Measurements from ENCODE around the gene KRTAP4-9.
"Not testable (repeated sequence)": the region's sequence is repeated elsewhere in the genome, so short reads cannot be mapped to it uniquely, and the experiment has no call there.

The KRTAP4-9 gene

DNA sequence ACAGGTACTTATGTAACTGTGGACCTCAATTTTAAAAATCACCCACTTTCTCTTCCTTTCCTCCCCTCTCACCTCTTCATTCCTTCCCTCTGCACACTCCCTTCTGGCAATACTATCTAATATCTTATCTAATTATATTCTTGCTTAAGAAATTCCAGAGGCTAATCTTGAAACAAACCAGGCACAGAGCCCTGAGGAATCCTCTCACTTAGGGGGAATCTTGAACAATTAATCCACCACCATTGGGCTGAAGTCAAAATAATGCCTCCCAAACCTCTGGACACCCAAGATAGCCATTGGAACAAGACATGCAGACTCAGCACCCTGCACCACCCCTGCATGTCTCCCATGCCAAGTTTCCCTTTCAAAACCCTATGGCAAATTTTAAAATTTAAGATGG, 36.2 kb downstream of the KRTAP4-9 start:
- H3K4me3 ChIP-seq (ENCODE audit: control insufficient read depth, low read depth, low read length) = no peak overlapping the region
- TF ChIP-seq, protein P1, sequence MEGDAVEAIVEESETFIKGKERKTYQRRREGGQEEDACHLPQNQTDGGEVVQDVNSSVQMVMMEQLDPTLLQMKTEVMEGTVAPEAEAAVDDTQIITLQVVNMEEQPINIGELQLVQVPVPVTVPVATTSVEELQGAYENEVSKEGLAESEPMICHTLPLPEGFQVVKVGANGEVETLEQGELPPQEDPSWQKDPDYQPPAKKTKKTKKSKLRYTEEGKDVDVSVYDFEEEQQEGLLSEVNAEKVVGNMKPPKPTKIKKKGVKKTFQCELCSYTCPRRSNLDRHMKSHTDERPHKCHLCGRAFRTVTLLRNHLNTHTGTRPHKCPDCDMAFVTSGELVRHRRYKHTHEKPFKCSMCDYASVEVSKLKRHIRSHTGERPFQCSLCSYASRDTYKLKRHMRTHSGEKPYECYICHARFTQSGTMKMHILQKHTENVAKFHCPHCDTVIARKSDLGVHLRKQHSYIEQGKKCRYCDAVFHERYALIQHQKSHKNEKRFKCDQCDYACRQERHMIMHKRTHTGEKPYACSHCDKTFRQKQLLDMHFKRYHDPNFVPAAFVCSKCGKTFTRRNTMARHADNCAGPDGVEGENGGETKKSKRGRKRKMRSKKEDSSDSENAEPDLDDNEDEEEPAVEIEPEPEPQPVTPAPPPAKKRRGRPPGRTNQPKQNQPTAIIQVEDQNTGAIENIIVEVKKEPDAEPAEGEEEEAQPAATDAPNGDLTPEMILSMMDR (IDR thresholded peaks at IDR 0.05; ENCODE audit: control insufficient read depth, insufficient read depth, low read depth, low read length, missing control alignments) = no peak
- no peak for DNase-seq (ENCODE audit: low read depth)

DNA sequence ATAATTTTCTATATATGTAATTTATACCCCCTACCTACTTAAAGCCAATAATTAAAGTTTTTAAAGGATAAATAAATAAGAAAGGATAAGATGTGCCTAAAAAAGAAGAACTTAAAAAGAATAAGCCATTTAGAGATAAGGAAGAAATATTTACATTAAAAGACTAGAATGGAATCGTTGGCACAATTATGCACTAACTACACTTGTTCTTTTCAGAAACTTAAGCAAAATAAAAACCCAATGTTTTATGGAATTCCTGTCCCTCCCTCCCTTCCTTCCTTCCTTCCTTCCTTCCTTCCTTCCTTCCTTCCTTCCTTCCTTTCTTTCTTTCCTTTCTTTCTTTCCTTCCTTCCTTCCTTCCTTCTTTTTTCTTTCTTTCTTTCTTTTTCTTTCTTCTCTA, 39.7 kb downstream of the KRTAP4-9 start:
- no peak for DNase-seq (ENCODE audit: low read depth)
- TF ChIP-seq, protein P1 (IDR thresholded peaks at IDR 0.05; ENCODE audit: control insufficient read depth, insufficient read depth, low read depth, low read length, missing control alignments) = no peak

DNA sequence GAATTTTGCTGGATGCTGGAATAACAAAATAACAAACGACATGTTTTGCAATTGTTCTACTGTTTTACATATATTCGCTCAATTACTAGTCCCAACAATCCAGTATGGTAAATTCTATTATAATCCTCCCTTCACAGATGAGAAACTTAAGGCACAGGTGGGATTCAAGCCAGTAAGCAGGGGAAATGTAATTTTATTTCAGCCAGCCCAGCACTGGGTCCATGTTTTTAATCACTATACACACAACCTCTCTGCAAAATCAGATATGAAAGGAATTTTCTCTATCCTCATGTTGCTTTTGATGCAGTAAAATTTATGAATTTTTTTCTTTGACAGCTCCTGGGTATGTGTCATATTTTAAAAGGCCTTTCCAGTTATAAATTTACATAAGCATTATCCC, 40.1 kb downstream of the KRTAP4-9 start:
- TF ChIP-seq, protein P1 (IDR thresholded peaks at IDR 0.05; ENCODE audit: control insufficient read depth, insufficient read depth, low read depth, low read length, missing control alignments) = no peak
- no peak for DNase-seq (ENCODE audit: low read depth)
- no peak overlapping the region for H3K4me3 ChIP-seq (ENCODE audit: control insufficient read depth, low read depth, low read length)

More for the DNA sequence above, 39.7 kb downstream of the KRTAP4-9 start:
- H3K4me3 ChIP-seq (ENCODE audit: control insufficient read depth, low read depth, low read length) = no peak overlapping the region

DNA sequence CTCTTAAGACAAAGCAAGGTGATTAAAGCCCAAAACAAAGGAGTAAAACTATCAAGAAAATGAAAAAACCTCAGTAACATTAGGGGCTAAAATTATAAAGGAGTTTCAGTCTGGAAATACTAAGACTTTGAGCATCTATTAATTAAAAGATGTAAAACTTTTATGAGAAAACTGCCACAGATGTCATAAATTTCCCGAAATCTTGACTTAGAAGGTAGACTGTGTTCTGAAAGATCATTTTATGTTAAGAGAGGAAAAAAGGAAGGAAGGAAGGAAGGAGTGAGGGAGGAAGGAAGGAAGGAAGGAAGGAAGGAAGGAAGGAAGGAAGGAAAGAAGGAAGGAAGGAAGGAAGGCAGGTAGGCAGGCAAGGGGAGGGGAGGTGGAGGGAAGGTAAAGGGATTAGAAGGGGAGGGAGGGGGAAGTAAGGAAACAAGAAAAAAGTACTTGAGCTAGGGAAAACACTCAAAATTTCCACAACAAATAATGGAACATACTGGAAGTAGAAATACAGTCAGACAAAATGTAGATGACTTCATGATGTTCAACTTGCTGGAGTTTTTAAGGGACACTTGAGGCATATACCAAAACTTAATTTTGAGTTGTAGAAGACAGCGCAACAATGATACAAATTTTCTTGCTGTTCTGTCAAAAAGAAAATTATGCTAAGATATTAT, 42.5 kb downstream of the KRTAP4-9 start:
- TF ChIP-seq, protein P1 (IDR thresholded peaks at IDR 0.05; ENCODE audit: control insufficient read depth, insufficient read depth, low read depth, low read length, missing control alignments) = no peak
- H3K4me3 ChIP-seq (ENCODE audit: control insufficient read depth, low read depth, low read length) = no peak overlapping the region
- no peak for DNase-seq (ENCODE audit: low read depth)

DNA sequence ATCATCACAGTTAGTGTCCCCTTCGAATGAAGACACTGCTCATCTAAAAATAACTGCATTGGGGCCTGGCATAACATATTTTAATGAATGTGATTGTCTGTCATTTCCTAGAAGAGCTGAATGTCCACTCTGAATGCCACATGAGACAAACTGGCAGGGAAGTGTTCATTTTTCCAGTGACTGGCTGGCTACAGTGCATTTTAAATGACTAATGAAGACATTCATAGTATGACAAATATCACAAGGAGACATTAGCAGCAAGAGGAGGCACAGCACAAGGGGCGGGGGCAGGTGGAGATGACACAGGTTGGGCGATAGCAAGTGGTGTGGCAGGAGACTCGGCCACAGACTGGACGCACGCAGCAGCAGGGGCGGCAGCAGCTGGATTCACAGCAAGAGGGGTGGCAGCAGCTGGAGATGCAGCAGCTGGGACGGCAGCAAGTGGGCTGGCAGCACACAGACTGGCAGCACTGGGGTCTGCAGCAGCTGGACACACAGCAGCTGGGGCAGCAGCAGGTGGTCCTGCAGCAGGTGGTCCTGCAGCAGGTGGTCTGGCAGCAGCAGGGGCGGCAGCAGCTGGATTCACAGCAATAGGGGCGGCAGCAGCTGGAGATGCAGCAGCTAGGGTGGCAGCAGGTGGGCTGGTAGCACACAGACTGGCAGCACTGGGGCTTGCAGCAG, 43.9 kb downstream of the KRTAP4-9 start:
- not testable (repeated sequence) for H3K4me3 ChIP-seq (ENCODE audit: control insufficient read depth, low read depth, low read length); DNase-seq (ENCODE audit: low read depth)

DNA sequence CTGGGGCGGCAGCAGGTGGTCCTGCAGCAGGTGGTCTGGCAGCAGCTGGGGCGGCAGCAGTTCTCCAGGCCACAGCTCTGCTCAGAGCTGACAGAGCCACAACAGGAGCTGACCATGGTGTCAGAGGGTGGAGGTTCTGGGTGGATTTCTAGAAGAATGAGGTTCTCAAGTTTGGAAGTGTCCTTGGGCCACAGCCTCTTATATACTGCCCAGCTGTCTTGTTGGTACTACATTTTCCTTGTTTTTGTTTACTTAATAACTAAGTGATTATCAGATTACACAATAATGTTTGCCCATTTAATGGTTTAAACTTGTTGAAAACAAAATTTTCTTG, 44.4 kb downstream of the KRTAP4-9 start, which contains the start of gene KRTAP4-5:
TSS of gene KRTAP4-5 (minus strand) at position 174 of the 334 bp plus-strand sequence. CDS start at position 116, 58 bp downstream.
- TF ChIP-seq, protein P1 (IDR thresholded peaks at IDR 0.05; ENCODE audit: control insufficient read depth, insufficient read depth, low read depth, low read length, missing control alignments) = no peak
- DNase-seq (ENCODE audit: low read depth) = no peak
- H3K4me3 ChIP-seq (ENCODE audit: control insufficient read depth, low read depth, low read length) = no peak within 1 kb of the TSS

DNA sequence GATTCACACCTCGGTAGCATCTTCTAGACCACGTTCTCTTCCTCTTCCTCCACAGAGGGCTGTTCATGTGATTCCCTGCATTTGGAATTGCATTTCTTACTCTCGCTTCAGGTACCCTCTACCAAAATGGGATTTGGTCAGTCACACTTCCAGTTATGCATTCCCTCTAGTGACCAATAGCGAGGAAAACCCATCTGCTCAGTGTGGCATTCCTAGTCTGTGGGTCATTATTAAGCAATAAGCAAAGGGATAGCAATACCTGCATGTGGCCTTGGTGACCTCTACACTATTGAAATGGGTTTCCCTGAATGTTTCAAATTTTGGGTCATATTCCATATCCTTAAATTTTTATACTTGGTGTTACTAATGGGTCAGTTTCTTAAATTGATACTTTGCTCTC, 44.8 kb downstream of the KRTAP4-9 start:
- H3K4me3 ChIP-seq (ENCODE audit: control insufficient read depth, low read depth, low read length) = no peak overlapping the region
- DNase-seq (ENCODE audit: low read depth) = no peak
- TF ChIP-seq, protein P1 (IDR thresholded peaks at IDR 0.05; ENCODE audit: control insufficient read depth, insufficient read depth, low read depth, low read length, missing control alignments) = no peak
